ENCODE results near the gene ZNF638. TPM values are rescaled to one million over a fixed set of nuclear protein-coding genes. Genes with fewer than 3 reads are reported as not detected.
"Not testable (repeated sequence)": the region's sequence is repeated elsewhere in the genome, so short reads cannot be mapped to it uniquely, and the experiment has no call there.

The ZNF638 gene
- polyA plus RNA-seq, 2 donors = 42.4 to 102 TPM

- H3K4me1 ChIP-seq (ENCODE audit: control insufficient read depth in 2 of 2, insufficient read depth in 2 of 2, low read length in 1 of 2) = no peaks in the 10 kb centered on the region
- no peak overlapping the region for H3K27ac ChIP-seq (ENCODE audit: low read depth in 2 of 2, low read length in 1 of 2)
- 24 to 29% methylated on average over 4 to 7 of the region's 16 CpGs for WGBS, 2 donors
- H3K9me3 ChIP-seq (ENCODE audit: control insufficient read depth in 2 of 2, insufficient read depth in 1 of 2, low read depth in 1 of 2, low read length in 1 of 2) = no peaks in the 10 kb centered on the region
- no peaks in the 10 kb centered on the region for H3K27me3 ChIP-seq (ENCODE audit: control insufficient read depth in 1 of 2, insufficient read depth in 2 of 2, low read length in 2 of 2)
- H3K4me3 ChIP-seq (ENCODE audit: low read depth in 1 of 2, low read length in 2 of 2) = peak overlapping the region in 1 of 2 donors; percentile 26
- no peaks in the 10 kb centered on the region for H3K36me3 ChIP-seq (ENCODE audit: control insufficient read depth in 2 of 2, insufficient read depth in 2 of 2, low read length in 1 of 2)
Measured at GRCh38 chr2:71417300-71418202, 86.0 kb downstream of the ZNF638 start.

GRCh38 chr2:71419145-71419544 lies 87.6 kb downstream of the ZNF638 start:
- Histone ChIP-seq H3K27me3 (ENCODE audit: control insufficient read depth in 1 of 2, insufficient read depth in 2 of 2, low read length in 2 of 2) (no peaks in the 10 kb centered on the region), H3K36me3 (ENCODE audit: control insufficient read depth in 2 of 2, insufficient read depth in 2 of 2, low read length in 1 of 2) (peaks cover 0 to 3% of the 10 kb centered on the region in 2 donors), H3K27ac (ENCODE audit: low read depth in 2 of 2, low read length in 1 of 2) (no peak overlapping the region), H3K9me3 (ENCODE audit: control insufficient read depth in 2 of 2, insufficient read depth in 1 of 2, low read depth in 1 of 2, low read length in 1 of 2) (no peaks in the 10 kb centered on the region), H3K4me3 (ENCODE audit: low read depth in 1 of 2, low read length in 2 of 2) (no peak overlapping the region), H3K4me1 (ENCODE audit: control insufficient read depth in 2 of 2, insufficient read depth in 2 of 2, low read length in 1 of 2) (no peaks in the 10 kb centered on the region)
- 91 to 95% methylated on average over 4 of the region's 4 CpGs for WGBS, 2 donors

GRCh38 chr2:71419976-71420375 lies 88.4 kb downstream of the ZNF638 start:
- H3K27ac ChIP-seq (ENCODE audit: low read depth in 2 of 2, low read length in 1 of 2) = no peak overlapping the region
- peaks cover 0 to 3% of the 10 kb centered on the region in 2 donors for H3K36me3 ChIP-seq (ENCODE audit: control insufficient read depth in 2 of 2, insufficient read depth in 2 of 2, low read length in 1 of 2)
- H3K4me1 ChIP-seq (ENCODE audit: control insufficient read depth in 2 of 2, insufficient read depth in 2 of 2, low read length in 1 of 2) = no peaks in the 10 kb centered on the region
- 68 to 72% methylated on average over 1 of the region's 1 CpG for WGBS, 2 donors
- H3K4me3 ChIP-seq (ENCODE audit: low read depth in 1 of 2, low read length in 2 of 2) = no peak overlapping the region
- no peaks in the 10 kb centered on the region for H3K9me3 ChIP-seq (ENCODE audit: control insufficient read depth in 2 of 2, insufficient read depth in 1 of 2, low read depth in 1 of 2, low read length in 1 of 2)
- H3K27me3 ChIP-seq (ENCODE audit: control insufficient read depth in 1 of 2, insufficient read depth in 2 of 2, low read length in 2 of 2) = no peaks in the 10 kb centered on the region

- Histone ChIP-seq H3K4me3 (ENCODE audit: low read depth in 1 of 2, low read length in 2 of 2) (no peak overlapping the region), H3K36me3 (ENCODE audit: control insufficient read depth in 2 of 2, insufficient read depth in 2 of 2, low read length in 1 of 2) (peaks cover 1 to 3% of the 10 kb centered on the region in 2 donors), H3K4me1 (ENCODE audit: control insufficient read depth in 2 of 2, insufficient read depth in 2 of 2, low read length in 1 of 2) (no peaks in the 10 kb centered on the region), H3K27ac (ENCODE audit: low read depth in 2 of 2, low read length in 1 of 2) (no peak overlapping the region), H3K9me3 (ENCODE audit: control insufficient read depth in 2 of 2, insufficient read depth in 1 of 2, low read depth in 1 of 2, low read length in 1 of 2) (no peaks in the 10 kb centered on the region), H3K27me3 (ENCODE audit: control insufficient read depth in 1 of 2, insufficient read depth in 2 of 2, low read length in 2 of 2) (no peaks in the 10 kb centered on the region)
- WGBS, 2 donors = 84 to 90% methylated on average over 2 of the region's 2 CpGs
Measured at GRCh38 chr2:71422786-71423185, 91.2 kb downstream of the ZNF638 start.

DNA sequence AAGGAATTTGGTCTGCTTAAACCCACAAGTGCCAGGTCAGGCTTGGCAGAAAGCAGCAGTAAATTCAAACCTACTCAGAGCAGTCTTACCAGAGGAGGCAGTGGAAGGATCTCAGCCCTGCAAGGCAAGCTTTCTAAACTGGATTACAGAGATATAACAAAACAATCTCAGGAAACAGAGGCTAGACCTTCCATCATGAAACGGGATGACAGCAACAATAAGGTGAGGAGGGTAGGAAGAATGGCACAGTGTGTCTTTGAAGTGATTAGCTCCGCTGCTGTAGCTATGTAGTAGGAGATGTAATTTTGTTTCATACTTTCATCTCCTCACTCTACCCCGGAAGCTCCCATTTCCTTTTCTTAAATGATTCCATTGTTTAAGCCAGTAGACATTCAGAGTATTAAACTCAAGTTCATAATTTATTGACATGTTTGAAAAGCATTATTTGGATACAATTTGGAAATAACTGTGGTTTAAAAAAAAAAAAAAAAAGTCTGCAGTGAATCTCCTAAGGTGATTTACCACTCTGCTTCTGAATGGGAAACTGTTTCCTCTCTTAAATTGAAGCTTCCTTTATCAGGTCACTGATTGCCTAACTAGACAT lies 92.3 kb downstream of the ZNF638 start:
- Histone ChIP-seq H3K4me1 (ENCODE audit: control insufficient read depth in 2 of 2, insufficient read depth in 2 of 2, low read length in 1 of 2) (no peaks in the 10 kb centered on the region), H3K9me3 (ENCODE audit: control insufficient read depth in 2 of 2, insufficient read depth in 1 of 2, low read depth in 1 of 2, low read length in 1 of 2) (no peaks in the 10 kb centered on the region), H3K36me3 (ENCODE audit: control insufficient read depth in 2 of 2, insufficient read depth in 2 of 2, low read length in 1 of 2) (peaks cover 3 to 6% of the 10 kb centered on the region in 2 donors), H3K4me3 (ENCODE audit: low read depth in 1 of 2, low read length in 2 of 2) (no peak overlapping the region), H3K27me3 (ENCODE audit: control insufficient read depth in 1 of 2, insufficient read depth in 2 of 2, low read length in 2 of 2) (no peaks in the 10 kb centered on the region), H3K27ac (ENCODE audit: low read depth in 2 of 2, low read length in 1 of 2) (peak overlapping the region in 1 of 2 donors; percentile 13)
- WGBS, 2 donors = 79 to 83% methylated on average over 3 of the region's 3 CpGs

GRCh38 chr2:71426721-71427120 lies 95.1 kb downstream of the ZNF638 start:
- no peak overlapping the region for H3K4me3 ChIP-seq (ENCODE audit: low read depth in 1 of 2, low read length in 2 of 2)
- peaks cover 5 to 6% of the 10 kb centered on the region in 2 donors for H3K36me3 ChIP-seq (ENCODE audit: control insufficient read depth in 2 of 2, insufficient read depth in 2 of 2, low read length in 1 of 2)
- H3K4me1 ChIP-seq (ENCODE audit: control insufficient read depth in 2 of 2, insufficient read depth in 2 of 2, low read length in 1 of 2) = no peaks in the 10 kb centered on the region
- H3K9me3 ChIP-seq (ENCODE audit: control insufficient read depth in 2 of 2, insufficient read depth in 1 of 2, low read depth in 1 of 2, low read length in 1 of 2) = no peaks in the 10 kb centered on the region
- no peaks in the 10 kb centered on the region for H3K27me3 ChIP-seq (ENCODE audit: control insufficient read depth in 1 of 2, insufficient read depth in 2 of 2, low read length in 2 of 2)
- 95 to 98% methylated on average over 2 of the region's 2 CpGs for WGBS, 2 donors
- no peak overlapping the region for H3K27ac ChIP-seq (ENCODE audit: low read depth in 2 of 2, low read length in 1 of 2)

DNA sequence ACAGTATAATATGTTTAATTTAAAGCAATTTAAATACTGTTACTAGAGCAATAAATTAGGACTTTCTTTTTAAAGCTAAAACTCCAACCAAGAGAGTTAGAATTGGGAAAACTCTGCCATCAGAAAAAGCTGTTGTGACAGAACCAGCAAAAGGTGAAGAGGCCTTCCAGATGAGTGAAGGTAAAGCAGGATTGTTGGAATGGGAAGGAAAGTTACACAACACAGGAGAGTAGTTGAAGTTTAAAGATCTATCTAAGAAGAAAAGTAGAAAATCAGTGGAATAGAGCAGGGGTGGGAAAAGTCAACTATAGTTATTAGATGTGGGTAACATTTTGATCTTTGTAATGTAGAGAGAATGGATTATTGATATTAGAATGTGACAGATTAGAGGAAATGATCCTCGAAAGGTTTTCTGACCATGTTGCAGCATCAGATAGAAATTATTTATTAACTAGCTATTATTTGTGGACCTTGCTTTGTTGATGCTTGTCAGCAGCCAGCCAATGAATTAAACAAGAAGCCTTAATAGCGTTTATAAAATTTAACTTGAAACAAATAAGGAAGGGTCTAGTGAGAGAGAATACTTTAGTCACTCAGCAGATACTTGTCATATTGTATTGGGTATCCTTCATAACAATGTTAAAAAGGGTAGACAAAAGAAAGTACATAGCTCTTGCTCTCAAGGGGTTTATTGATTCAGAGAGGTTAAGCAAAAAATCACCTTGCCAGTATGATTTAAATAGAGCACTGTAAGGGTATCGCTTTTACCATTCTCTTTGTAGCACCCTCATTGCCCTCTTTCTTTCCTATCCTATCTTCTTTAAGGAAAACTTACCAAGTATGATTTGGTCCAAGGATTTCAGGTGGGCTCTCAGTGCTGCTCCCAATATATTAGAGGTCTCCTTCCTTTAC lies 97.1 kb downstream of the ZNF638 start:
- Histone ChIP-seq H3K27me3 (ENCODE audit: control insufficient read depth in 1 of 2, insufficient read depth in 2 of 2, low read length in 2 of 2) (no peaks in the 10 kb centered on the region), H3K4me1 (ENCODE audit: control insufficient read depth in 2 of 2, insufficient read depth in 2 of 2, low read length in 1 of 2) (no peaks in the 10 kb centered on the region), H3K36me3 (ENCODE audit: control insufficient read depth in 2 of 2, insufficient read depth in 2 of 2, low read length in 1 of 2) (peaks cover 5 to 9% of the 10 kb centered on the region in 2 donors), H3K9me3 (ENCODE audit: control insufficient read depth in 2 of 2, insufficient read depth in 1 of 2, low read depth in 1 of 2, low read length in 1 of 2) (no peaks in the 10 kb centered on the region), H3K27ac (ENCODE audit: low read depth in 2 of 2, low read length in 1 of 2) (no peak overlapping the region), H3K4me3 (ENCODE audit: low read depth in 1 of 2, low read length in 2 of 2) (no peak overlapping the region)
- WGBS, 2 donors = 90 to 98% methylated on average over 3 of the region's 3 CpGs

- not testable (repeated sequence) for H3K4me3 ChIP-seq (ENCODE audit: low read depth in 1 of 2, low read length in 2 of 2); H3K27ac ChIP-seq (ENCODE audit: low read depth in 2 of 2, low read length in 1 of 2); H3K9me3 ChIP-seq (ENCODE audit: control insufficient read depth in 2 of 2, insufficient read depth in 1 of 2, low read depth in 1 of 2, low read length in 1 of 2); H3K27me3 ChIP-seq (ENCODE audit: control insufficient read depth in 1 of 2, insufficient read depth in 2 of 2, low read length in 2 of 2); H3K4me1 ChIP-seq (ENCODE audit: control insufficient read depth in 2 of 2, insufficient read depth in 2 of 2, low read length in 1 of 2); H3K36me3 ChIP-seq (ENCODE audit: control insufficient read depth in 2 of 2, insufficient read depth in 2 of 2, low read length in 1 of 2)
- WGBS, 2 donors = 75 to 77% methylated on average over 5 of the region's 5 CpGs
Measured at GRCh38 chr2:71445142-71445541, 113.6 kb downstream of the ZNF638 start.

DNA sequence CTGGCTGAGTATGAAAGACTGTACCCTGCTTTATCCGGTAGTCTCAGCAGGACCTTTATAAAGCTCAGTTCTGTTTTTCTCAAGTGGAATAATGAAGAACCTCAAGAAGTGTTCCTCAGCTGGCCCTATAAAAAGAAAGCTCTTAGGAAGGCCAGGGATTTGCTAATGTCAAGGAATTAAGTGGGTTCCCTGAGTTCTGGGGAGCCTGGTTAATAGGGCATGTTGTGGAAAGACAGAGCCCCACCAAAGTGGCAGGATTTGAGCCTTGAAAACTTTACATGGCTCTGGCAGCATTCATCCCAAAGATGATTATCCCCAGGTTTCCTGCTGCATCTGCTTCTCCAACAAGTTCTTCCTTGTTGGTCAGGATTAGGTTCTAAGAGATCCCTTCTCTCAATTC lies 114.9 kb downstream of the ZNF638 start:
- H3K4me3 ChIP-seq (ENCODE audit: low read depth in 1 of 2, low read length in 2 of 2) = no peak overlapping the region
- H3K9me3 ChIP-seq (ENCODE audit: control insufficient read depth in 2 of 2, insufficient read depth in 1 of 2, low read depth in 1 of 2, low read length in 1 of 2) = no peaks in the 10 kb centered on the region
- no peak overlapping the region for H3K27ac ChIP-seq (ENCODE audit: low read depth in 2 of 2, low read length in 1 of 2)
- 93 to 97% methylated on average over 1 of the region's 1 CpG for WGBS, 2 donors
- H3K36me3 ChIP-seq (ENCODE audit: control insufficient read depth in 2 of 2, insufficient read depth in 2 of 2, low read length in 1 of 2) = no peaks in the 10 kb centered on the region
- no peaks in the 10 kb centered on the region for H3K4me1 ChIP-seq (ENCODE audit: control insufficient read depth in 2 of 2, insufficient read depth in 2 of 2, low read length in 1 of 2)
- H3K27me3 ChIP-seq (ENCODE audit: control insufficient read depth in 1 of 2, insufficient read depth in 2 of 2, low read length in 2 of 2) = no peaks in the 10 kb centered on the region

Measured in esophagus (tissue), 2 donors.